IMR-90 (cell line): Measurements from ENCODE around the gene IQCF2.

ENCODE experiments used
- CTCF ChIP-seq: conservative IDR thresholded peaks from 2 replicates; pipeline ENCODE4 v1.5.1; 2012; ENCODE audit warnings: mild to moderate bottlenecking, low read depth, low read length, improper control_type of control experiment
- MAFK ChIP-seq: IDR thresholded peaks from 2 replicates; pipeline ENCODE4 v1.6.1; 2012; ENCODE audit warnings: low read depth, low read length, improper control_type of control experiment
- POLR2A ChIP-seq: IDR thresholded peaks from 2 replicates; pipeline ENCODE4 v1.6.1; 2012; ENCODE audit warnings: mild to moderate bottlenecking, low read depth, low read length
- RAD21 ChIP-seq: IDR thresholded peaks from 2 replicates; pipeline ENCODE4 v1.6.1; 2012; ENCODE audit warnings: low read length, improper control_type of control experiment
- RCOR1 ChIP-seq: IDR thresholded peaks from 2 replicates; pipeline ENCODE4 v1.6.1; 2012; ENCODE audit warnings: mild to moderate bottlenecking, low read length, improper control_type of control experiment; ENCODE audit not compliant: insufficient replicate concordance
- RFX5 ChIP-seq: IDR thresholded peaks from 2 replicates; pipeline ENCODE4 v1.8.0; 2012; ENCODE audit warnings: low read depth, mild to moderate bottlenecking, low read length, moderate library complexity

GRCh38 chr3:51887620-51888019 lies 26.2 kb downstream of the IQCF2 start:
- TF ChIP-seq CTCF: no peak
- TF ChIP-seq RCOR1: no peak
- TF ChIP-seq RAD21: no peak
- no peak for TF ChIP-seq POLR2A
- no peak for TF ChIP-seq MAFK
- TF ChIP-seq RFX5: no peak
